NOMO-1 (cell line): ENCODE measurements around the gene VWA5B2.
"Not testable (repeated sequence)": the region's sequence is repeated elsewhere in the genome, so short reads cannot be mapped to it uniquely, and the experiment has no call there.

Experiments used
- DNase-seq, 2 experiments: peaks; one replicate each; lab custom pipeline; 2025; ENCODE audit not compliant: unreplicated experiment in 2 of 2; lab: John Stamatoyannopoulos, UW

VWA5B2 gene

GRCh38 chr3:184241141-184241446 lies 11.7 kb downstream of the VWA5B2 start:
- DNase-seq: no peak

DNA sequence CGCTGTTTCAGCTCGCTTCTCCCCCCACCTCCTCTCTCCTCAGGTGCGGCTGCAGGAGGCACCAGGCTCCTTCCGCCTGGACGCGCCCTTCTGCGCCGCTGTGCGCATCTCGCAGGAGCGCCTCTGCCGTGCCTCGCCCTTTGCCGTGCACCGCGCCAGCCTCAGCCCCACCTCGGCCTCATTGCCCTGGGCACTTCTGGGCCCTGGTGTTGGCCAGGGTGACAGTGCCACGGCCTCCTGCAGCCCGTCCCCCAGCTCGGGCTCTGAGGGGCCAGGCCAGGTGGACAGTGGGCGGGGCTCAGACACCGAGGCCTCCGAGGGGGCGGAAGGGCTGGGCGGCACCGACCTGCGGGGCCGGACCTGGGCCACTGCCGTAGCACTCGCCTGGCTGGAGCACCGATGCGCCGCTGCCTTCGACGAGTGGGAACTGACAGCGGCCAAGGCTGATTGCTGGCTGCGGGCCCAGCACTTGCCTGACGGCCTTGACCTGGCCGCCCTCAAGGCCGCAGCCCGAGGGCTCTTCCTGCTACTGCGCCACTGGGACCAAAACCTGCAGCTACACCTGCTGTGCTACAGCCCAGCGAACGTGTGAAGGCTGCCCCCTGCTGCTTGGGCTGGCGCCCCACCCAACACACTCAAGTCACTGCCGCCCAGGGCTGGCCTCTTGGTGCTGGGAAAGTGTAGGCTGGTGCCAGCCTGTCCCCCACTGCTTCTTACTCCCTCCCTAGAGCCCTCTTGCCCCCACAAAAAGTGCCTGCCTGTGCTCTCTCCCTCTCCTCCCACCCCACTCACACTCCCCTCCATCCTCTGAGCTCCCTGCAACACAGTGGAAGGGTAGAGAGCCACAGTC lies 12.3 kb downstream of the VWA5B2 start:
- no peak for DNase-seq

- DNase-seq: no peak
Observed at GRCh38 chr3:184242297-184242685, 12.9 kb downstream of the VWA5B2 start.

- peak; percentile 79 to 89 for DNase-seq
Observed at GRCh38 chr3:184248454-184249411, 19.3 kb downstream of the VWA5B2 start, which contains the start of gene ALG3. TSS of gene ALG3 (minus strand) at chr3:184248962. CDS start at chr3:184248940, 22 bp downstream.

DNA sequence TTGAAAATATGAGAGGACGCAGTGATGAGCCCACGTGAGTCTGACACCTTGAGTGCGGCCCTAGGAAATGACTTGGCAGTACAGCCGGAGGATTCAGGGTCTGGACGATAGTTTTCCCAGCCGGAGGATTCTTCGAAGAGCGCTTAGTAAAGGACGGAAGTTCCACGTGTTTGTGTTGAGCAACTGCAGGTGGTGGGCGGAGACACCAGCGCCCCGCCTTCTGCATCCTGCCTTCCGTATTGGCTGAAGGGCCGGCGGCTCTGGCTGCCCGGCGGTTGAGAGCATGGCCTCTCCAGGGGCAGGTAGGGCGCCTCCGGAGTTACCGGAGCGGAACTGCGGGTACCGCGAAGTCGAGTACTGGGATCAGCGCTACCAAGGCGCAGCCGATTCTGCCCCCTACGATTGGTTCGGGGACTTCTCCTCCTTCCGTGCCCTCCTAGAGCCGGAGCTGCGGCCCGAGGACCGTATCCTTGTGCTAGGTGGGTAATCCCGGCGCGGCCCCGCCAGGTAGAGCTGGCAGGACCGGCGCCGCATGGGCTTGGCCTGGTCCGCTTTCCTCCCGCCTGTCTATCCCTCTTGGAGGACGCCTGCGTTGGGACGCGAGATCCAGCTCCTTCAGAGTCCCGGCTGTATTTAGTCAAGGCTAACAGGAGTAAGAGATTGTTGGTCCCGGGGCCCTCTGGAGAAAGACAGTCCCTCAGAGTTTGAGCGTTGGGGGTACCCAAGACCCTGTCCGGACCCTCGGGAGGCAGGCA lies 20.2 kb downstream of the VWA5B2 start, which contains the start of gene EEF1AKMT4:
Gene EEF1AKMT4 (plus strand): TSS at position 261 of the 755 bp plus-strand sequence. CDS start 23 bp downstream, at position 284.
- DNase-seq: peak; percentile 99 to 100

DNA sequence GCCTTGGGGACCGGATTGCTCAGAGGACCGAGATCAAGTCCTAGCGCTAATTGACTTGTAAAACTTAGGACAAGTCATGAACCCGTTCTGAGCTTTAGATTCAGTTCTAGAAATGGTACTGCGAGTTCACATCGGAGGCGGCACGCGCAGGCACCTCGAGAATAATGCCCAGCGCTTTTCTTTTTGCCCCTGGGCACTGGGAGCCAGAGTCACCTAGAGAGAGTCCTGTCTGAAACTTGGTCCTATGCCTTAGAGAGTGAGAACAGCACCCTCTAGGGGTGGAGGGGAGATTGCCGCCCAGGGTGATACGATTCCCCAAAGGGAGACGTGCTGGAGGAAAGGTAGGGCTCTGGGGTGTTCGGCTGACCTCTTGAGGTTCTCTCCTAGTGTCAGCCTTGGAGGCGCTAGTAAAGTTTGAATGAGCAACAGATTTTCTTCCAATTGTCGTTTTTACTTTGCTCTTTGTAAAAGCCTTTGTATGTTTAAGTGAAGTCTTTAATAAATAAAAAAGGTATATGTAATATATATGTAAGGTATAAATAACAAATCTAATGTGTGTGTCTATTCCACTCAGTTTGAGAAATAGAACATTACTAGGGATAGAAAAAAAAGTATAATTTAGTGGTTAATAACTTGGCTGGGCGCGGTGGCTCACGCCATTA lies 20.9 kb downstream of the VWA5B2 start:
- peak; percentile 95 to 96 for DNase-seq

- DNase-seq: no peak
Observed at GRCh38 chr3:184255291-184256039, 26.1 kb downstream of the VWA5B2 start.

- DNase-seq: no peak
Observed at GRCh38 chr3:184257083-184257915, 27.9 kb downstream of the VWA5B2 start.

- no peak for DNase-seq
Observed at GRCh38 chr3:184258926-184259325, 29.5 kb downstream of the VWA5B2 start.

DNA sequence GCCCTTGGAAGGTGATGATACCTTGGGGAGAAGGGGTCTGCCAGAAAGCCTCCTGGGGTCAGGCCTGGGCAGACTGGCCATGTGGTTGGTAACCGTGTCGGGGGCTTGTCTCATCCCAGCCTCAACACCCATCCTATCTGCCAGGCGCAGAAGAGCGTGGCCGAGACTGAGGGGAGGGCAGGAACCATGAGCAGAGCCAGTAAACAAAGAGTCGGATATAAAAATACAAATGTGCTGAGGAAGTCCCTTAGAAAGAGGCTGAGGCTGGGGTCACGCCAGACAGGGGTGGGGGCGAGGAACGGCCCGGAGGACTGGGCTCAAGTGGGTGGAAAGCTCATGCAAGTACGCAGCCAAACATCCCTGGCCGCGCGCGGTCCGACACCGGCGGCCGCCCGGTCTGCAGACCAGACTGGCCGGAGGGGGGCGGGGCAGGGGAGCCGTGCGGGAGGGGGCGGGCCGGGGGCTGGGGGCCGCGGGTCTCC lies 30.1 kb downstream of the VWA5B2 start:
- DNase-seq: no peak

GRCh38 chr3:184259878-184260723 lies 30.7 kb downstream of the VWA5B2 start:
- DNase-seq: peak; percentile 57

GRCh38 chr3:184260724-184261269 lies 31.4 kb downstream of the VWA5B2 start:
- no peak for DNase-seq

GRCh38 chr3:184261270-184261853 lies 32.0 kb downstream of the VWA5B2 start, which contains the start of gene CAMK2N2:
TSS of gene CAMK2N2 (minus strand) at chr3:184261553. CDS start at chr3:184261285, 268 bp downstream.
- no peak for DNase-seq

DNA sequence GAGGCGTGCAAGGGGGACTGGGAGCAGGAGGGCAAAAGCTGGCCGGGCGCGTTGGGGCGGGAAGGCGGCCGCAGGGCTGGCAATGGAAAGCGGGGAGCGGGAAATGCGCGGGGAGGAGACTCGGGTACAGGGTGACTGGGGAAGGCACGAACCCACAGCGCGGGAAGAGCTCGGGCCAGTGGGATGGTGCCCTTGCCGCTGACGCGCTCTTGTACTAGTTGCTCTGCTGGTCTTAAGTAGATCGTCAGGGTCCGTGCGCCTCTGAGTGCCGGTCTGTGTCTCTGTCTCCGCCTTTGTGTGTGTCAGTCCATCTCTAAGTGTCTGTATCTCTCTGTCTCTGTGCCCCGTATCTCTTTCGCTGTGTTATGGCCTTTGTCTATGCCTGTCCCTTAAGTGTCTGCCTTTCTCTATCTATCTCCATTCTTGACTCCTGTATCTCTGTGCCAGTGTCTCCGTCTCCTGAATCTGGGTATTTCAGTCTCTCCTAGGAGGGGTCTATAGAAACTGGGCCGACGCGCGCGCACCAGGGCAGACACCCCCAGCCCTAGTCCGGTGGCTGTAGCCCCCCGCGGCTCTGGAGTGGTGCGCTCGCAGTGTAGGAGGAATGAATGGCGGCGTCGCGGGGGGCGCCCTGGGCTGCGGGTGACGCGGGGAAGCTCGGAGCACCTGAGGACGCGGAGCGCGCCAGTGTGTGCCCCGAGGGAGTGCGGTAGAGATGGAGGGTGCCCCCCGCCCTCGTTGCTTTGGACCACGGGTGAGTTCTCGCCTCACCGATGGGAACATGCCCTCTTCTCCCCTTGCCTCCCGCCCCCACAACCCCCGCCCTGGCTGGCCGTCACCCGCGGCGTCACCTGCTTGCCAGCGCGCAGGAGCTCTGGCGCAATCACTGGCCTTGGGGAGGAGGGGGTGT lies 32.7 kb downstream of the VWA5B2 start:
- peak in 1 of 2 experiments; percentile 50 for DNase-seq

DNA sequence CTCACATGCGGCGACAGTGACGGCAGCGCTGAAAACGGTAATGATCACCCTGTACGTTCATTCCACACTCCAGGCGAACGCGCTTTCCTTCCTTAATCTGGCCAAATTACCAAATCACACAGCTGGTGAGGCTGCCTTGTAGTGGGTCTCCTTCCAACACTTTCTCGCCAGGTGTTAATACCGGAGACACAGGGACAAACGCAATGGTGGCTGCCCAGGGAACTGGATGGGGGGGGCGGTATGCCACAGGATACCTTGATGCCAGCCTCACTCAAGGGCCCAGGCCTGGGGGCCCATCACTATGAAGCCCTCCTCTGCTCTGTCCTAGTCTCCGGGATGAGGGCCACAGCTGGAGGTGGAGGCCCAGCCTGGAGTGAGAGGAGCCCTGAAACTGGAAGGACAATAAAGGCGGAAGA lies 33.4 kb downstream of the VWA5B2 start:
- DNase-seq: no peak

- not testable (repeated sequence) for DNase-seq
Observed at GRCh38 chr3:184267249-184267648, 37.9 kb downstream of the VWA5B2 start.
